GM18520 (cell line): ENCODE results near the gene STUM.

Experiments
- ATAC-seq: cut with Tn5 transposase; IDR thresholded peaks from one replicate; pipeline ENCODE4 v1.9.1; 2021; ENCODE audit not compliant: unreplicated experiment

Gene STUM

DNA sequence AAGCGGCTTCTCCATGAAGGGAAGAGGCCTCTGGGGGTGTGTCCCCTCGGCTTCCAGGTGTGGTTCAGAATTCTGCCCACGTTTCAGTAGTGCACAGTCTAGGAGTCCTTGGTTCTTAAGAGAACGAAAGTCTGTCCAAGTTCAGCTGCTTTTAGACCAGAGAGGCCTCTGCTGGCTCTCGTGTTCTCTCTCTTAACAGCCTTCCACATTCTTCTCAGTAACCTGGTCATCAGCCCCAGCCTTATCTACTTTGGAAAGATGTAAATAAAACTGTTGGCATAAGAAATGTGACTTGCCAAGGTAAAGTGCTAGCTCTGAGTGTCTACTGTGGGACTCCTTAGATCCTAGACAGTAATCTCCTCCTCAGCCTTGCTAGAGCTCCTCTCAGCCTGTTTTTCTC lies 15.3 kb upstream of the STUM start:
- ATAC-seq: no peak

DNA sequence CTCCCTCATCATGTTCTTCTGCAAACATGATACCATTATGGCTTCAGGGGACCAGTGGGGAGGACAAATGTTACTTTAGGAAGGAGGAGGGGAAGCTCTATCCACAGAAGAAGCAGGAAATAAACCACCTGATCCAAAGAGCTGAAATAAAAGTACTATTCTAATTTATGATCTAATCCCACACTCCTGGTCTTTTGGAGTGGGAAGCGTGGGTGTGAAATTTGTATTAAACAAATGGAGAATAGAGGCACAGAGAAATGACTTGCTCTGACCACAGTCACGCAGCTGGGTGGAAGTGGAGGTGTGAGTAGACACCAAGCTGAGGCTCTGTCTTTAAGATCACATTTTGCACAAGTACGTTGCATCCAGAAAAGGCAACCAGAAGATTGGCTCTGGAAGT lies 14.5 kb upstream of the STUM start:
- ATAC-seq: no peak

DNA sequence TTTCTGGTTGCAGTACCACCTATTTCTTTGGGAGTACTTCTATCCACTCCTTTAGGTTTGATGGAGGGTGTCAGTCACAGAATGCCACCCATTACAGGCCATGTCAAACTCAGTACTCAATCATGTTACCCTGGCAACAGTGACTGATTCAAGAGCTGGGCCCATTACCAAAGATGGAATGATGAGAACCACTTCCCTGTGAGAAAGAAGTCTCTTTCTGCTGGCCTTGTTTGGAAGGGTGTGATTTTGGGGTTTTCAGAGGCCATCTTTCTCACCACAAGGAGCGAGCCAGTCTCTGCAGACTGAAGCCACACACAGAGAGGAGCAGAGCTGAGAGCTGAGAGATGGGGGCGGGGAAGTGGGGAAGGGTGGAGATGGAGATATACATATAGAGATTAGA lies 13.9 kb upstream of the STUM start:
- no peak for ATAC-seq

GRCh38 chr1:226535666-226536065 lies 12.9 kb upstream of the STUM start:
- no peak for ATAC-seq

GRCh38 chr1:226541231-226541630 lies 7.3 kb upstream of the STUM start:
- ATAC-seq: no peak

DNA sequence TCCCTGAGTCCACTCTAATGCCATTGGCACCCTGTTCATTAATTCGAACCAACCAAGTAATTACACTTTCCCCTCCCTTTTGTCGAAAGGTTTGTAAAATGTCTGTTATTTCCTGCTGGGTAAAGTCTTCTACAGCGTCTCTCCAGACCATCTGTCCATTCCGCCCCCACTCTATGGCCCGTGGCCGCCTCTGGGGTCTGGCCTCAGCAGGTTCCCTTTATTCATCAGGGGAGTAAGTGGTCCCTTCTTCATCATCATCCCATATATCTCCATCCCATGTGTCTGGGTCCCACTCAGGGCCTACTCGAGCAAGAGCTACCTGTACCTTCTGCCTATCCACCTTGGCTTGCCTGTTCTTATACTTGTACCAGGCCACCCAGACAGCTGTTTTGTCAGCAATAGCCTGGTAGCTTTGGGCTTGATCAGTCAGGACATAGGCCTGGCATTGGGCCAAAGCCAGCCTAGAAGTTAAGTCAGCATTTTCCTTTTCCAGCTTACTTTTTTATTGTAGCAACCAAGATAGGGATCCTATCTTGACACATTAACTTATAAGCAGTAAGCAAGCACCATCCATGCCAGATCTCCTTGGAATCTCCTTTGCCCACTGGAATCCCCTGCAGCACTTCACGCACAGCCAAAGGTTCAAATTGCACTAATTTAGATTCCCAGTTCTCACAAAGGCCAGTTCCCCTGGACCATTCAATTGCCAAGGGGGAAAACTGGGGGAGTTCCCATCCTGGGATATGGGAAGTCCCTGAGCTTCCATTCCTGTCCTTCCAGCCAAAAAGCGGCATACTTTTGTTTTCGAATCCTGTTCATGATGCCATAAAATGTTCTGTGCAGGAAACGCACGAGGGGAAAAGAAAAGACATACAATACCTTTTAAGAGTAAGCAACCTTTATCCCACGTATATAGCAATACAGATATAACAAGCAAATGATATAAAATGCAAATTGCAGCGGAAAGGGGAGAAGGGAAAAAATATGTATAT lies 6.6 kb upstream of the STUM start:
- ATAC-seq: no peak

DNA sequence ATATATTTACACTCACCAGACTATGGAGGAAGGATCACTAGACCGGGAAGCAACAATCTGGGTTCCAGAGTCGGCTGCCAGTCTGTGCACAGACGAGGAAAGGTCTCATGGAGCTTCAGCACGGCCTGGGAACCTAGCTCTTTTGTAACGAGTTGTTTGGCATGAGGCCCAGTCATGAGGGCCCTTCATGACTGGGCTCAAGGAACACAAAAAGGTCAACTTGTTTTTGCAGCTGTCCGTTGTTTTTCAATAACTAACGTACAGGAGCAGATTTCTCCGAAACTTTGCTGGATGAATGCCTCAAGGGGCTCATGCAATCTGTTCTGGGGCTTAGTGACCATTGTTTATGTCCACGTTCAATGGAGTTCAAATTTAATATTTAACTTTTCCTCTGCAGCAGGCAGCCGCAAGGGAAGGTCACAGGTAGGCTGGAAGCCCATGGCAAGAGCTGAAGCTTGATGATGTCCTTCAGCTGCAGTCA lies 5.9 kb upstream of the STUM start:
- ATAC-seq: no peak

GRCh38 chr1:226545836-226546596 lies 2.5 kb upstream of the STUM start:
- ATAC-seq: no peak

- ATAC-seq: no peak
Measured at GRCh38 chr1:226546926-226547325, 1.6 kb upstream of the STUM start.

GRCh38 chr1:226547754-226548191 lies 791 bp upstream of the STUM start:
- no peak for ATAC-seq

GRCh38 chr1:226549094-226549936 lies 751 bp downstream of the STUM start:
- no peak for ATAC-seq

GRCh38 chr1:226549937-226550671 lies 1.5 kb downstream of the STUM start:
- no peak for ATAC-seq

DNA sequence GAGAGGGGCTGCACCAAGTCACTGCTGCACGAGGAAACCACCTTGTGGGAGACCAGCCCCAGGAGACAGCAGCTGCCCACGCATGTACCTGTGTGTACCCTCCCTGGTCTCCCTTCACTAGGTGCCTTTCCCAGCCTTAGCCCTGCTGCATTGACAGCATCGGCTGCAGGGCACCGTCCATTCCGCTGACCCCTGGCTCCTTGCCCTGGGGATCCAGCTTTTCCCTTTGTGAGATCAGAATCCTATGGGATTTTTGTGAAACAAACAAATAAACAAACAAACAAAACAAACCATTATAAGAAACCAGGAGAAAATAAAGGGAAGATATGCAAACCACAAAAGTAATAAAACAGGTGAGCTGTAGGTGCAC lies 2.1 kb downstream of the STUM start:
- ATAC-seq: no peak

GRCh38 chr1:226551299-226551698 lies 2.7 kb downstream of the STUM start:
- no peak for ATAC-seq

- ATAC-seq: no peak
Measured at GRCh38 chr1:226552061-226552460, 3.5 kb downstream of the STUM start.

DNA sequence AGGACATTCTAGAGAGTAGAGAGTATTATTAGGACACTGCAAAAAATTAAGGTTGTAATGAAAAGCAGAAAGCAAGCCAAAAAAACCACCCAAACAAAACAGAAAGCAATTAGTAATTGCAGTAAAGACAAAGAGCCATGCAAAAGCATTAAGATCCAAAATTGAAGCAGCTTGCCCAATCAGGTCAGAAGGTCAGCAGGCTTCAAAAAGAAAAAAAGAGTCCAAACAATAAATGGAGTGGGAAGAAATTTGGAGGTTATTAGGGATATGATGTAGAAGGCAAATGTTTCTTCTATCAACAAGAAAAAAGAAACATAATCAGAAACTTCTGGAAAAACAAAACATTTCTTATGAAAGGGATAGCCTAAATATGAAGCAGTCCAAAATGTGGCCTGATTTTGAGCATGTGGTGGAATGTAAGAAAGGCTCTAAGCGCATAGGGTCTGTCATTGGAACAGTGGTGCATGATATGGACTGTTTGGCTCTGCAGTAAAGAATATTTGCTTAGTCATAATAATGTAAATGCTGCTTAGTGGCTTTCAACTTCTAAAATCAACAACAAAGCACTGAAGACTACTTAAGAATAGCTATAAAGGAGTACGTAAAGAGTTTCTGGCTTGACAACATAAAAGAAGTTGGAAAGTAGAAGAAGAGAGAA lies 4.8 kb downstream of the STUM start:
- no peak for ATAC-seq

- no peak for ATAC-seq
Measured at GRCh38 chr1:226553924-226554282, 5.3 kb downstream of the STUM start.

DNA sequence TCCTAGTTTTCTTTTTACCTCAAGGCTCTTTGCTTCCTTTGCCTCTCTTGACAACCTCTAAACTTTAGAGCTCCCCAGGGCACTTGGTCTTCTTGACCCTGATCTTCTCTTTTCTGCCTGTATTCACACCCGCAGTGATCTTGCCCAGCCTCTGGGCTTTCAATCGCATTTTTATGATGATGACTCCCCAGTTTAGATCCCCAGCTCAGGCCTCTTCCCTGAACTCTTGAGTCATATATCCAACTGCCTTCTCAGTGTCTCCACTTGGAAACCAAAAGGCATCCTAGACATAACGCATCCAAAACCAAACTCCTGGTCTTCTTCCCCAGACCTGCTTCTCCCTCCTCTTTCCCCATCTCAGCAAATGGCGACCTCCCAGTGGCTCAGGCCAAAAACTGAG lies 6.5 kb downstream of the STUM start:
- ATAC-seq: no peak

DNA sequence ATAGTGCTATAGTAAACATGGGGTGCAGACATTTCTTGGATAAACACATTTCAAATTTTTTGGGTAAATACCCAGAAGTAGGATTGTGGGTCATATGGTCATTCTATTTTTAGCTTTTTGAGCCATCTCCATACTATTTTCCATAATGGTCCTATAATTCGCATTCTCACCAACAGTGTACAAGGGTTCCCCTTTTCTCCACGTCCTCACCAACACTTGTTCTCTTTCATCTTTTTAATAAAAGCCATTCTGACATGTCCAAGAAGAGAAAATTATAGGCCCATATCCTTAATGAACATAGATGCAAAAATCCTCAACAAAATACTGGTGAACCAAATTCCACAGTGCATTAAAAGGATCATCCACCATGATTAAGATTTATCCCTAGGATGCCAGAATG lies 8.9 kb downstream of the STUM start:
- ATAC-seq: no peak
